HepG2 (cell line): ENCODE data around the gene HS6ST2. TPM values are rescaled to one million over a fixed set of nuclear protein-coding genes. Genes with fewer than 3 reads are reported as not detected.

ENCODE experiments used
- ATAC-seq: fragments of 200-7000 bp; cut with Tn5 transposase; 3 replicates; pipeline ENCODE4 v1.9.1; 2020; ENCODE audit warnings: mild to moderate bottlenecking, moderate library complexity
- BruUV-seq: library from RNA; stranded (reverse); fragments of 400-500 nt; replicated peaks from 2 replicates; lab custom pipeline; 2021; lab: Mats Ljungman, UMichigan
- CTCF ChIA-PET: fragments of 300-600 bp; formaldehyde crosslinking; extraction: SDS; loops from one replicate; lab custom pipeline; 2021; ENCODE audit warnings: low total read pairs, inconsistent platforms, low intra/inter-chr PET ratio; lab: Yijun Ruan, JAX
- POLR2A ChIA-PET: fragments of 350-600 bp; sonication (Branson Sonifier 250); formaldehyde crosslinking; loops from one replicate; lab custom pipeline; 2020; ENCODE audit warnings: antibody characterized with exemption, inconsistent platforms; lab: Yijun Ruan, JAX
- DNase-seq: peaks from one replicate; pipeline ENCODE4 v3.0.0-alpha.2; 2015; ENCODE audit warnings: low spot score
- FAIRE-seq: peaks from 3 replicates; lab custom pipeline; 2011; peaks lifted over from hg19 to GRCh38; lab: Jason Lieb, UNC
- H2AFZ ChIP-seq: one replicate; pipeline ENCODE4 v1.6.1; 2011; ENCODE audit warnings: low read length, inconsistent platforms
- H3K27ac ChIP-seq: fragments of 300-600 bp; 3 replicates; pipeline ENCODE4 v1.8.0; 2011; ENCODE audit warnings: mixed run types, mild to moderate bottlenecking, mixed read lengths, low read length, inconsistent platforms; ENCODE audit not compliant: insufficient read depth; ENCODE audit errors: extremely low read length
- H3K27me3 ChIP-seq, 2 experiments: fragments of 200-600 bp in 1 of 2; 2 replicates in 1 of 2; 3 replicates in 1 of 2; pipeline versions ENCODE4 v1.6.0 to v1.8.0; 2011; ENCODE audit warnings: low read length in 2 of 2, mild to moderate bottlenecking in 2 of 2, moderate library complexity in 2 of 2, inconsistent platforms in 1 of 2; ENCODE audit not compliant: insufficient read depth in 2 of 2, control insufficient read depth in 1 of 2
- H3K36me3 ChIP-seq, 2 experiments: fragments of 200-600 bp in 1 of 2; replicated peaks in 1 of 2; 2 replicates in 1 of 2; 3 replicates in 1 of 2; pipeline versions ENCODE4 v1.5.1 to v1.8.0; 2011; ENCODE audit warnings: low read length in 2 of 2, inconsistent platforms in 1 of 2; ENCODE audit not compliant: insufficient read depth in 2 of 2, control insufficient read depth in 1 of 2
- H3K4me1 ChIP-seq: 2 replicates; pipeline ENCODE4 v1.5.1; 2012; ENCODE audit warnings: low read length, inconsistent platforms; ENCODE audit not compliant: insufficient read depth
- H3K4me2 ChIP-seq: 2 replicates; pipeline ENCODE4 v1.6.0; 2011; ENCODE audit warnings: low read depth, low read length, inconsistent platforms
- H3K4me3 ChIP-seq, 3 experiments: fragments of 200-600 bp in 1 of 3; sonication (generic), shearing (Covaris generic) in 1 of 3; replicated peaks in 1 of 3; 2 replicates each; pipeline ENCODE4 v1.5.1; 2011 to 2016; ENCODE audit warnings: low read length in 3 of 3, inconsistent platforms in 2 of 3, low read depth in 2 of 3, mild to moderate bottlenecking in 2 of 3, control low read depth in 1 of 3, mixed read lengths in 1 of 3; ENCODE audit not compliant: insufficient read depth in 1 of 3
- H3K79me2 ChIP-seq: one replicate; pipeline ENCODE4 v1.6.1; 2011; ENCODE audit warnings: low read length, inconsistent platforms; ENCODE audit not compliant: insufficient read depth
- H3K9ac ChIP-seq: 2 replicates; pipeline ENCODE4 v1.6.0; 2011; ENCODE audit warnings: mild to moderate bottlenecking, low read depth, low read length, inconsistent platforms; ENCODE audit not compliant: insufficient read depth
- H3K9me3 ChIP-seq: 2 replicates; pipeline ENCODE4 v1.5.1; 2012; ENCODE audit warnings: mild to moderate bottlenecking, low read length
- H4K20me1 ChIP-seq: 2 replicates; pipeline ENCODE4 v1.6.0; 2011; ENCODE audit warnings: inconsistent platforms, mild to moderate bottlenecking, low read length, moderate library complexity; ENCODE audit not compliant: insufficient read depth
- CTCF ChIP-seq: sonication (generic); formaldehyde crosslinking; IDR thresholded peaks from 2 replicates; pipeline ENCODE4 v1.5.0; 2020; ENCODE audit warnings: mild to moderate bottlenecking, missing genetic modification reagents, moderate library complexity
- IKZF4 ChIP-seq: sonication (generic); formaldehyde crosslinking; IDR thresholded peaks from 2 replicates; pipeline ENCODE4 v1.5.1; 2020; ENCODE audit warnings: borderline replicate concordance, mild to moderate bottlenecking, low read depth, missing genetic modification reagents; ENCODE audit errors: not compliant biosample characterization
- MTF1 ChIP-seq: sonication (generic); formaldehyde crosslinking; IDR thresholded peaks from 2 replicates; pipeline ENCODE4 v1.5.0; 2020; ENCODE audit warnings: missing genetic modification reagents
- NFYB ChIP-seq: sonication (generic); formaldehyde crosslinking; IDR thresholded peaks from 2 replicates; pipeline ENCODE4 v1.4.0; 2020; ENCODE audit warnings: missing genetic modification reagents
- NONO ChIP-seq, 2 experiments: fragments of 450-650 bp in 1 of 2; sonication (generic) in 1 of 2; formaldehyde crosslinking in 1 of 2; IDR thresholded peaks in 1 of 2; conservative IDR thresholded peaks in 1 of 2; 2 replicates each; pipeline versions ENCODE4 v1.6.1 to v1.8.0; 2017 to 2022; ENCODE audit warnings: mild to moderate bottlenecking in 1 of 2, missing genetic modification reagents in 1 of 2, moderate library complexity in 1 of 2
- RBFOX2 ChIP-seq: fragments of 200-400 bp; formaldehyde crosslinking; IDR thresholded peaks from 2 replicates; pipeline ENCODE4 v1.6.1; 2017; ENCODE audit warnings: low read depth, mild to moderate bottlenecking, low read length
- SIN3A ChIP-seq: IDR thresholded peaks from 2 replicates; pipeline ENCODE4 v1.6.1; 2011; ENCODE audit warnings: low read depth, mild to moderate bottlenecking, control low read depth, low read length, borderline replicate concordance
- STAG1 ChIP-seq: sonication (generic); formaldehyde crosslinking; IDR thresholded peaks from 2 replicates; pipeline ENCODE4 v1.4.0; 2020; ENCODE audit warnings: missing genetic modification reagents
- ZBTB46 ChIP-seq: sonication (generic); formaldehyde crosslinking; IDR thresholded peaks from 2 replicates; pipeline ENCODE4 v1.4.0; 2020; ENCODE audit warnings: mild to moderate bottlenecking, missing genetic modification reagents, borderline replicate concordance
- ZEB1 ChIP-seq: IDR thresholded peaks from 2 replicates; pipeline ENCODE4 v1.6.1; 2012; ENCODE audit warnings: mild to moderate bottlenecking, low read depth, inconsistent platforms; ENCODE audit not compliant: insufficient replicate concordance
- ZFP90 ChIP-seq: sonication (generic); formaldehyde crosslinking; IDR thresholded peaks from 2 replicates; pipeline ENCODE4 v1.8.0; 2022; ENCODE audit warnings: missing genetic modification reagents, mild to moderate bottlenecking, inconsistent platforms, borderline replicate concordance
- ZNF367 ChIP-seq: sonication (generic); formaldehyde crosslinking; IDR thresholded peaks from 2 replicates; pipeline ENCODE4 v1.4.0; 2020; ENCODE audit warnings: missing genetic modification reagents, borderline replicate concordance
- ZNF576 ChIP-seq: sonication (generic); formaldehyde crosslinking; IDR thresholded peaks from 2 replicates; pipeline ENCODE4 v1.4.0; 2020; ENCODE audit warnings: mild to moderate bottlenecking, missing genetic modification reagents
- WGBS: methylation state at CpG from one replicate; pipeline ENCODE4 v1.1.6; 2017; ENCODE audit warnings: low lambda C conversion rate; 5-methylcytosine and 5-hydroxymethylcytosine counted together
- in situ Hi-C: cut with HindIII; loops from 2 replicates; pipeline ENCODE4 v1.10.0; 2017; ENCODE audit warnings: low pct_unique_long_range_greater_than_20kb; ENCODE audit not compliant: extremely low pct_ligation_motif_present
- intact Hi-C: fragments of 100-400 bp; cut with micrococcal nuclease; formaldehyde crosslinking; loops from one replicate; pipeline ENCODE4 v1.10.0; 2022; ENCODE audit not compliant: unreplicated experiment
- polyA plus RNA-seq, 8 experiments: library from polyadenylated mRNA; depleted of rRNA in 3 of 8; stranded (reverse) in 7 of 8; unstranded in 1 of 8; fragments of >200 nt; fragmentation: Illumina TruSeq in 4 of 8; extraction: Trizol in 4 of 8; gene quantifications; 2 replicates each; pipeline versions ENCODE4 v1.2.1 to v1.2.3, GENCODE V29; 2011 to 2016; ENCODE audit warnings: low read depth in 4 of 8, missing spikeins in 1 of 8, mixed read lengths in 1 of 8; ENCODE audit not compliant: insufficient read depth in 1 of 8
- total RNA-seq, 5 experiments: library from RNA; depleted of rRNA; stranded (reverse); fragments of >200 nt; fragmentation: Illumina TruSeq; extraction: Trizol; gene quantifications; 2 replicates each; pipeline ENCODE4 v1.2.3, GENCODE V29; 2016; ENCODE audit warnings: low read depth in 1 of 5

Gene HS6ST2
- total and polyA plus RNA-seq, 2 of the 13 experiments (the other 11 are each of a cell fraction or from before 2014, with no cell fraction given): 0.05 TPM; not detected in 1

- in situ Hi-C loops: no loop called here
- TF ChIP-seq IKZF4 (CRISPR knock-in tag): no peak
- no peak for TF ChIP-seq SIN3A
- no peak for TF ChIP-seq ZBTB46 (CRISPR knock-in tag)
- TF ChIP-seq MTF1 (CRISPR knock-in tag): no peak
- no peak for TF ChIP-seq ZEB1
- TF ChIP-seq NFYB (CRISPR knock-in tag): no peak
These were observed 47.2 kb upstream of the HS6ST2 start for GRCh38 chrX:133005616-133006015.

GRCh38 chrX:133005042-133005441 lies 46.6 kb upstream of the HS6ST2 start:
- no peak overlapping the region for H3K4me2 ChIP-seq
- BruUV-seq: no TSS peak
- intact Hi-C loops (no loop called here), in situ Hi-C loops (no loop called here)
- ChIA-PET POLR2A (no interaction called here), CTCF (no interaction called here)
- no peak for TF ChIP-seq RBFOX2
- TF ChIP-seq NONO (IDR thresholded peaks at IDR 0.05): no peak
- TF ChIP-seq NONO (CRISPR knock-in tag; conservative IDR thresholded peaks at IDR 0.05): no peak
- peak; percentile 60 for TF ChIP-seq STAG1 (CRISPR knock-in tag)
- TF ChIP-seq ZFP90 (CRISPR knock-in tag): no peak
- TF ChIP-seq ZNF367 (CRISPR knock-in tag): no peak
- no peak for TF ChIP-seq ZNF576 (CRISPR knock-in tag)
- peak; percentile 67 for TF ChIP-seq CTCF (CRISPR knock-in tag)
- no peaks in the 10 kb centered on the region for H3K79me2 ChIP-seq
- no peak overlapping the region for H3K4me3 ChIP-seq
- WGBS: 13% methylated on average over 2 of the region's 2 CpGs
- no peak overlapping the region for H2AFZ ChIP-seq
- H3K27me3 ChIP-seq: no peaks in the 10 kb centered on the region
- no peaks in the 10 kb centered on the region for H3K9me3 ChIP-seq
- no peaks in the 10 kb centered on the region for H3K4me1 ChIP-seq
- no peak overlapping the region for H3K27ac ChIP-seq
- H3K9ac ChIP-seq: no peak overlapping the region
- DNase-seq: peak; percentile 3
- H4K20me1 ChIP-seq: no peaks in the 10 kb centered on the region
- no peaks in the 10 kb centered on the region for H3K36me3 ChIP-seq
- FAIRE-seq: peak; percentile 66
- ATAC-seq: no peak

More at GRCh38 chrX:133005616-133006015, 47.2 kb upstream of the HS6ST2 start:
- Histone ChIP-seq H3K27ac (no peak overlapping the region), H3K4me1 (no peaks in the 10 kb centered on the region), H3K79me2 (no peaks in the 10 kb centered on the region), H3K4me3 (no peak overlapping the region), H3K9ac (no peak overlapping the region), H3K36me3 (no peaks in the 10 kb centered on the region), H3K4me2 (no peak overlapping the region), H4K20me1 (no peaks in the 10 kb centered on the region), H3K27me3 (no peaks in the 10 kb centered on the region), H3K9me3 (no peaks in the 10 kb centered on the region), H2AFZ (no peak overlapping the region)
- ATAC-seq (no peak), DNase-seq (no peak), FAIRE-seq (no peak)
- no TSS peak for BruUV-seq
- CTCF ChIA-PET: no interaction called here
- POLR2A ChIA-PET: no interaction called here
- WGBS: no CpG with 5 or more reads among the region's 1 CpG
- intact Hi-C loops: no loop called here
